Stimulated activated naive CD8-positive, alpha-beta T cell treated with anti-CD3 and anti-CD28 coated beads, Interleukin-15, Interleukin-2, amounts not matched to agents 100 ng/mL and 50 ng/mL, for 24 hours (primary cell): Measurements from ENCODE around the gene CMTR1.

Source experiments
- H3K27ac Mint-ChIP-seq: one replicate; pipeline ENCODE4 v1.8.0; 2021; ENCODE audit warnings: mild to moderate bottlenecking, mixed read lengths
- H3K27me3 Mint-ChIP-seq: one replicate; pipeline ENCODE4 v1.8.0; 2021; ENCODE audit warnings: mixed read lengths
- H3K36me3 Mint-ChIP-seq: one replicate; pipeline ENCODE4 v1.8.0; 2021; ENCODE audit warnings: low read depth, mixed read lengths
- H3K4me1 Mint-ChIP-seq: one replicate; pipeline ENCODE4 v1.8.0; 2021; ENCODE audit warnings: low read depth, mixed read lengths
- H3K4me3 Mint-ChIP-seq: one replicate; pipeline ENCODE4 v1.8.0; 2021; ENCODE audit warnings: mild to moderate bottlenecking, mixed read lengths
- H3K9me3 Mint-ChIP-seq: one replicate; pipeline ENCODE4 v1.8.0; 2021; ENCODE audit warnings: mixed read lengths

CMTR1 gene

GRCh38 chr6:37452522-37452921 is 19.5 kb downstream of the CMTR1 start:
- peak overlapping the region; percentile 88 for H3K27ac Mint-ChIP-seq
- no peaks in the 10 kb centered on the region for H3K9me3 Mint-ChIP-seq
- H3K4me1 Mint-ChIP-seq: peaks cover 18% of the 10 kb centered on the region
- peaks cover 74% of the 10 kb centered on the region for H3K36me3 Mint-ChIP-seq
- no peaks in the 10 kb centered on the region for H3K27me3 Mint-ChIP-seq
- H3K4me3 Mint-ChIP-seq: no peak overlapping the region

GRCh38 chr6:37454420-37455140 is 21.6 kb downstream of the CMTR1 start:
- Mint-ChIP-seq H3K36me3 (peaks cover 82% of the 10 kb centered on the region), H3K27me3 (no peaks in the 10 kb centered on the region), H3K4me3 (no peak overlapping the region), H3K9me3 (no peaks in the 10 kb centered on the region), H3K27ac (peak overlapping the region; percentile 28), H3K4me1 (peaks cover 18% of the 10 kb centered on the region)

- Mint-ChIP-seq H3K9me3 (no peaks in the 10 kb centered on the region), H3K27ac (peak overlapping the region; percentile 9), H3K27me3 (no peaks in the 10 kb centered on the region), H3K4me3 (no peak overlapping the region), H3K4me1 (peaks cover 18% of the 10 kb centered on the region), H3K36me3 (peaks cover 81% of the 10 kb centered on the region)
Observed at GRCh38 chr6:37456126-37456525, 23.1 kb downstream of the CMTR1 start.

DNA sequence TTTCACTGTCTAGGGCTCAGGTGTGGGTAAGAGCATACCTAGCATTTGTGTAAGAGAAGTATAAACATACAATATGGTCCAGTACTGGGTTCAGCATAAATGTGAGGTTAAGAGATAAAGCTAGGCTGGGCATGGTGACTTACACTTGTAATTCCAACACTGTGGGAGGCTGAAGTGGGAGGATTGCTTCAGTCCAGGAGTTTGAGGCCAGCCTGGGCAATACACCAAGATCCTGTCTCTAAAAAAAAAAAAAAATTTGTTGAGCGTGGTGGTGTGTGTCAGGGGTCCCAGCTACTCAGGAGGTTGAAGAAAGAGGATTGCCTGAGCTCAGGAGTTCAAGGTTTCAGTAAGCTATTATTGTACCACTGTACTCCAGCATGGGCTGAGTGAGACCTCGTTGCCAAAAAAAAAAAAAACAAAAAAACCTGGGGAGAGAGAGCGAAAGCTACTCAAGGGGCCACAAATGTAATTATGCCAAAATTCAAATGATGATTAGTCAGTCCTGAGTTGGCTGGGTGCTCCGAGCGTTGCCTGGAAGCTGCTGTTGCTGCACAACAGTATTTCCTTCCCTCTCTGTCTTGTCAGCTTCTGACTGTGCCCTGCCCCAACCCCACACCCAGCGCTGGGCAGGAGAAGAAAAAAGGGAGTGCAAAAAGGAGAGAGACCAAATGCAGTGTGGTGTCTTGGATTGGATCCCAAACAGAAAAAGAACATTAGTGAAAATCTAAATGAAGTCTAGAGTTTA is 24.0 kb downstream of the CMTR1 start:
- Mint-ChIP-seq H3K4me1 (peaks cover 11% of the 10 kb centered on the region), H3K9me3 (no peaks in the 10 kb centered on the region), H3K27ac (no peak overlapping the region), H3K36me3 (peaks cover 83% of the 10 kb centered on the region), H3K27me3 (no peaks in the 10 kb centered on the region), H3K4me3 (no peak overlapping the region)

- Mint-ChIP-seq H3K4me1 (no peaks in the 10 kb centered on the region), H3K9me3 (no peaks in the 10 kb centered on the region), H3K4me3 (no peak overlapping the region), H3K27ac (no peak overlapping the region), H3K27me3 (no peaks in the 10 kb centered on the region), H3K36me3 (peaks cover 76% of the 10 kb centered on the region)
Observed at GRCh38 chr6:37459981-37460800, 27.2 kb downstream of the CMTR1 start.

GRCh38 chr6:37460805-37461204 is 27.8 kb downstream of the CMTR1 start:
- H3K27ac Mint-ChIP-seq: no peak overlapping the region
- no peaks in the 10 kb centered on the region for H3K9me3 Mint-ChIP-seq
- no peak overlapping the region for H3K4me3 Mint-ChIP-seq
- H3K4me1 Mint-ChIP-seq: no peaks in the 10 kb centered on the region
- peaks cover 76% of the 10 kb centered on the region for H3K36me3 Mint-ChIP-seq
- no peaks in the 10 kb centered on the region for H3K27me3 Mint-ChIP-seq

DNA sequence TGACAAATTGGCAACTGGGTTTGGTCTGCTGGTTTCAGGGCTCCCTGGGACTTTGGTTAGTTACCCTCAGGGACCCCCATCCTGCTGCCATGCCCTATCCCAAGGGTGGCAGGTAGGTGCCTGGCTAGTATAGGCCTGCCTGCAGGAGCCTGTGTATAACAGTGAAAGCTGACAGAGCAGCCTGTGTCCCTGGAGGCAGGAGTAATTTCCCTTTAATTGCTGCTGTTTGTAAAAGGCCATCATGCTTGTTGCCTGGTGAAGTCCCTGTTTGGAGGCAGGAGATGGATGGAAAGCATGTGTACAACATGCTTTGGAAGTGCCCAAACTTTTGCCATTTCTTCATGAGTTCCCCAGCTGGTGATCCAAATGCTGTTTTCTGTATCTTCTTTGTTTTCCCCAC is 30.1 kb downstream of the CMTR1 start:
- Mint-ChIP-seq H3K9me3 (no peaks in the 10 kb centered on the region), H3K36me3 (peaks cover 75% of the 10 kb centered on the region), H3K4me1 (no peaks in the 10 kb centered on the region), H3K27ac (no peak overlapping the region), H3K27me3 (no peaks in the 10 kb centered on the region), H3K4me3 (no peak overlapping the region)

DNA sequence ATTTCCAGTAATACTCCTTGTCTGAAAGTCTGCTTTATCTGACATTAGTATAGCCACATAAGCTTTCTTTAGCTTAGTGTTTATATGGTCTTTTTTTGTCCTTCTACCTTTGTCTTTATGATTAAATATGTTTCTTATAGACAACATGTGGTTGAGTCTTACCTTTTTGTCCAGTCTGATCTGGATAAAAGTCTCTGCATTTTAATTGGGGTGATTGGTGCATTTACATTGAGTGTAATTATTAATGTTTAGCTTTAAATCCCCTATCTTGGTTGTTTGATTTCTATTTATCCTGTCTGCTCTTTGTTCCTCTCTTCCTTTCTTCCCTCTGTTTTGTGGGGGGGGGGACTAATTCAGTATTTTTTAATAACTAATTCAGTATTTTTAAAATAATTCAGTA is 34.7 kb downstream of the CMTR1 start:
- H3K4me1 Mint-ChIP-seq: no peaks in the 10 kb centered on the region
- peaks cover 78% of the 10 kb centered on the region for H3K36me3 Mint-ChIP-seq
- H3K4me3 Mint-ChIP-seq: no peak overlapping the region
- H3K9me3 Mint-ChIP-seq: no peaks in the 10 kb centered on the region
- no peaks in the 10 kb centered on the region for H3K27me3 Mint-ChIP-seq
- no peak overlapping the region for H3K27ac Mint-ChIP-seq

DNA sequence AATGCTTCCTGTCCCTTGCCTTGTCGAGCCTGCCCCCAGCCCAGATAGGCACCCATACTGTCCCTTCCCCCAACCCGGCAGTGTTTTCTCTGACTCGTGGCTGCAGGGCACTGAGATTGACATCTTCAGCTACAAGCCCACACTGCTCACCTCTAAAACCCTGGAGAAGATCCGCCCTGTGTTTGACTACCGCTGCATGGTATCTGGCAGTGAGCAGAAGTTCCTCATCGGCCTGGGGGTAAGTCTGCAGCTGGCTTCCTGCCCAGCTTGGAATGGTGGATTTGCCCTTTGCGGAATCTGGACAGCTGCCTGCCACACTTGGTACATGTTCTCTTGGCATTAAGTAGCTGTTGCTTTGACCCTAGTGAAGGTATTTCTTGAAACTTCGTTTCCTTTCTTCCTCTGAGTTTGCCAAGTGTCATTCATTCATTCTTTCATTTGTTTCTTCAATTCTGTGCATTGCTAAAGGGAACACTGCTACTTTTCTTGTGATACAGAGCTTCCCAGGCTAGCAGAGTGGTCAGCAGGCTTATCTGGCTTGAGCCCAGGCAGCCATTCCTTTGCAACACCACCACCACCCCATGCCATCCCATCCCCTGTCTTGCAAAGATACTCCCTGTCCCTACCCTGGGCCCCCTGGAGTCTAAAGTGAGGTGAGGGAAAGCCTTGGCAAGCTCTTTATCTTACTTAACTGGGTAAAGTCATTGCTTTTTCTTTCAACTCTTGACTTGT is 40.5 kb downstream of the CMTR1 start:
- H3K36me3 Mint-ChIP-seq: peaks cover 70% of the 10 kb centered on the region
- H3K9me3 Mint-ChIP-seq: no peaks in the 10 kb centered on the region
- no peak overlapping the region for H3K4me3 Mint-ChIP-seq
- H3K27ac Mint-ChIP-seq: no peak overlapping the region
- no peaks in the 10 kb centered on the region for H3K27me3 Mint-ChIP-seq
- H3K4me1 Mint-ChIP-seq: no peaks in the 10 kb centered on the region

DNA sequence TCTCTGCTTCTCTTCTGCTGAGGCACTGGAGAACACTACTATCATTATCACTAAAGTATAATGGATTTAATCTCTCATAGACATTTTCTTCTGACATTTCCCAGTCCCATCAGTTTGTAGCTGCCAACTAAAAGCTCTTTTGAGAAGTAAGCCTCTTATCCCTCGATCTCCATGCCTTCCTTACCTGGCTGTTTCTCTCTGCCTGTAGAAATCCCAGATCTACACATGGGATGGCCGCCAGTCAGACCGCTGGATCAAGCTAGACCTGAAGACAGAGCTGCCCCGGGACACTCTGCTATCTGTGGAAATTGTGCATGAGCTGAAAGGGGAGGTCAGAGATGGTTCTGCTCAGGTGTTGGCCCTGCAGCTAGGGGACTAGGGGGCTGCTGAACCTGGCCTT is 41.3 kb downstream of the CMTR1 start:
- Mint-ChIP-seq H3K36me3 (peaks cover 72% of the 10 kb centered on the region), H3K4me1 (no peaks in the 10 kb centered on the region), H3K9me3 (no peaks in the 10 kb centered on the region), H3K27me3 (no peaks in the 10 kb centered on the region), H3K27ac (no peak overlapping the region), H3K4me3 (no peak overlapping the region)

DNA sequence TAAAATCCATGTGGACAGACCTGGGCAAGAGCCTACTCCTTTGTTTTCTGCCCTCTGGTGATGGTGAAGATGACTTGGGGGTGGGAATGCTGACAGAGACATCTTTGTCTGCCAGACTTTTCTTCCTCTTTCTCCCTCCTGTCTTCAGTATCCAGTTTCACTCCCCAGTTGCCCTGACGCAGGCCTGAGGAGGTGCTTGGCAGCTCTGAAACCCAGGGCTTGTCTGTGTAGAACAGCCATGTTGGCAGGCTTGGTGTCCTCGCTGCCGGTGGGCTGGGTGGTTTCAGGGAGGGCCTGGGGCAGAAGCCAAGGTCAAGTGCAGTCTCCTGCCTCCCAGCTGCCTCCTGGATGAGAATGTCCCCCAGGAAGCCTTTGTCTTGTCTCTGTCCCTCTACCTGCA is 44.2 kb downstream of the CMTR1 start:
- H3K4me3 Mint-ChIP-seq: no peak overlapping the region
- H3K4me1 Mint-ChIP-seq: no peaks in the 10 kb centered on the region
- H3K27ac Mint-ChIP-seq: peak overlapping the region; percentile 49
- no peaks in the 10 kb centered on the region for H3K27me3 Mint-ChIP-seq
- peaks cover 48% of the 10 kb centered on the region for H3K36me3 Mint-ChIP-seq
- H3K9me3 Mint-ChIP-seq: no peaks in the 10 kb centered on the region

DNA sequence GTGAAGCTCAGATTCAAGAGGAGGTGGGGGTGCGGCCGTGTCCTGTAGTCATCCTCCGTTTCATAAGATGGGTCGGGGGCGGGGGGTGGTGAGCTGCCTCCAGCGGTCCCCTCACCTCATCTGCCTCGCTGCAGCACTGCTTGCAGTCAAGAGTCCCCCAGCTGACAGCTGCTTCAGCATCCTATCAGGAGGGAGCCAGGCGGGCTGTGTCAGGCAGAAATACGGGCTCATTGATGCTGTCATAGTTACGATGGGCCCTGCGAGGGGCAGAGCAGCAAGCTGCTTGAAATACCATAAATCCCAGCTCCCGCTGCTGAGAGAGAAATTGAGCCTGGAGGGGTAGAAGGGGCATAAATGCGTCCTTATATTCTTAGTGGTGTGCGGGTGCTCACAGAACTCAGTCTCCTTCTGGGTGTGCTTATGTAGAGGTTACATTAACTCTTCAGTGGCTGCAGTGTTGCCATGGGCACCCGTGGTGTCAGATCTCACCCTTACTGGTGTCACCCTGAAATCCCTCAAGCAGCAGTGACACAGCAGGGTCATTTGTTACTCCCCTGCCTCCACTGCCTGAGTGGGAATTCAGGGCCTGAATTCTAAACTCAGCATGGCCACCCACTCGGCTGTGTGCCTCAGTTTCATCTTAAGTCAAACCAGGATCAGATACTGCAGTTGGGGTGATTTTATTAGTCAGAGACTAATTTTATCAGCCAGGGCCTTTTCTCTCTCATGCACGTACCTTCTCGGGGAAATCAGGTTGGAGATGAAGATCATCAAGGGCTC is 44.8 kb downstream of the CMTR1 start:
- no peak overlapping the region for H3K4me3 Mint-ChIP-seq
- no peaks in the 10 kb centered on the region for H3K9me3 Mint-ChIP-seq
- no peaks in the 10 kb centered on the region for H3K27me3 Mint-ChIP-seq
- H3K36me3 Mint-ChIP-seq: peaks cover 48% of the 10 kb centered on the region
- no peaks in the 10 kb centered on the region for H3K4me1 Mint-ChIP-seq
- peak overlapping the region; percentile 56 for H3K27ac Mint-ChIP-seq

DNA sequence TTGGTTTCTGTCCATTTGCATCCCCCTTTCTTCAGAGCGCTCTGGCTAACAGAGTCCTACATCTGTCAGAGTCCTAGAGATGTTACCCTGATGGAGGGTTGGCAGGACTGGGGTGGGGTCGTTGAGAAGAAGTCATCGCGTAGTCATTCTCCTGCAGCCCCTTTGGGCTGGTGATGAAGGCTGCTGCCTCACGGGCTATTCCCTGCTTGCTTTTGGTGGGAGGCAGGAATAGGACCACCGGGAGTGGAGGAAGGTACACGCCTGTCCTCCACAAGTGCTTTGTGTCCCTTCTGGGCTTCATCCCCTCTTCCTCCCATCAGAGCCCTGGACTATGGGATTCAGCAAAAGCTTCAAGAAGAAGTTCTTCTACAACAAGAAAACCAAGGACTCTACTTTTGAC is 45.8 kb downstream of the CMTR1 start:
- no peaks in the 10 kb centered on the region for H3K4me1 Mint-ChIP-seq
- no peak overlapping the region for H3K27ac Mint-ChIP-seq
- H3K9me3 Mint-ChIP-seq: no peaks in the 10 kb centered on the region
- H3K36me3 Mint-ChIP-seq: peaks cover 45% of the 10 kb centered on the region
- H3K27me3 Mint-ChIP-seq: no peaks in the 10 kb centered on the region
- H3K4me3 Mint-ChIP-seq: no peak overlapping the region

- H3K4me3 Mint-ChIP-seq: no peak overlapping the region
Observed at GRCh38 chr6:37479266-37479854, 46.3 kb downstream of the CMTR1 start.

More at GRCh38 chr6:37479266-37479854, 46.3 kb downstream of the CMTR1 start:
- H3K27me3 Mint-ChIP-seq: no peaks in the 10 kb centered on the region
- H3K9me3 Mint-ChIP-seq: no peaks in the 10 kb centered on the region
- H3K27ac Mint-ChIP-seq: no peak overlapping the region
- H3K4me1 Mint-ChIP-seq: no peaks in the 10 kb centered on the region
- H3K36me3 Mint-ChIP-seq: peaks cover 41% of the 10 kb centered on the region
